ENCODE results near the gene B4GALNT3. TPM values are rescaled to one million over a fixed set of nuclear protein-coding genes. Genes with fewer than 3 reads are reported as not detected.

The B4GALNT3 gene
- total RNA-seq, 2 experiments from 2014 or later, result 2.2 to 3.3 TPM

DNA sequence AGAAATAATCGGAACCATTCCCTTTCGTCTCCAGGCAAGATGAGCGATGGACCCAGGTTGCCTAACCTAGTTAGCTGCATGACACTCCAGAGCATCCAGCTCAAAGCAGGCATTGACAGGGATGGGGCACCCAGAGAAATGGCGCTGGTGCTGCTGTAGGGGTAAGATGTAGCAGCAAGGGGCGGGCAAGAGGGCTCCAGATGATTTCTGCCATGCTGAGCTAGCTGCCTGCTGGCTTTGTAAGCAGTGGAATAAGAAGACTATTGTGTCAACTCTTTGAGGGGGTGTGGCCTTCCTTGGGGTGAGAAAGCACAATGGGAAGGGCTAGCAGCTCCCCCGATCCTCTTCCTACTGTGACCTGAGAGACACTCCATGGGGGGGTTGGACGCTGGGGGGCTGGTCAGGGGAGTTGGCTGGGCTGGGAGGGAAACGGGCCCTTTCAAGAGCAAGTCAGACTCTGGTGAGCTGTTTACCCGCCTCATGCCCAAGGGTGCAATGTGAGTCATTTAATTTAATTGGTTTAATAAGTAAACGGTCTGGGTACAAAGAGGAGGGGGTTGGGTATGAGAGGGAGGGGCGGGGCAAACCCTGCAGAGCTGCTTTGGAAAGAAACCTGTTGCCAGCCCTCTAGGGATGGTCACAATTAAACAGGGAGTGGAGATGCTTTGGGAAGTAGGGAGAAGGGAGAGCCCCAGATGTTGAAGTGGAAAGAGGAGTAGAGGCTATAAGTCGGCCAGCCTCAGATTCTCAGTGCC lies 50.5 kb downstream of the B4GALNT3 start:
- POLR2A ChIA-PET, result no interaction called here
- no peaks in the 10 kb centered on the region for H3K9me3 Mint-ChIP-seq (ENCODE audit: low read depth)
- DNase-seq (no peak), ATAC-seq (no peak)
- no peak overlapping the region for H3K4me3 Mint-ChIP-seq
- intact Hi-C loops (cut with DNase I, micrococcal nuclease), result no loop called here
- H3K27ac Mint-ChIP-seq, result no peak overlapping the region
- no peaks in the 10 kb centered on the region for H3K4me1 Mint-ChIP-seq
- H3K27me3 Mint-ChIP-seq, result peaks cover 3% of the 10 kb centered on the region
- CTCF ChIA-PET, result interaction anchor here (0.7 kb wide), 1 partner anchor 8 kb away, joined by 3 read pairs; no protein-coding TSS in a partner anchor
- no peaks in the 10 kb centered on the region for H3K36me3 Mint-ChIP-seq (ENCODE audit: low read depth)

DNA sequence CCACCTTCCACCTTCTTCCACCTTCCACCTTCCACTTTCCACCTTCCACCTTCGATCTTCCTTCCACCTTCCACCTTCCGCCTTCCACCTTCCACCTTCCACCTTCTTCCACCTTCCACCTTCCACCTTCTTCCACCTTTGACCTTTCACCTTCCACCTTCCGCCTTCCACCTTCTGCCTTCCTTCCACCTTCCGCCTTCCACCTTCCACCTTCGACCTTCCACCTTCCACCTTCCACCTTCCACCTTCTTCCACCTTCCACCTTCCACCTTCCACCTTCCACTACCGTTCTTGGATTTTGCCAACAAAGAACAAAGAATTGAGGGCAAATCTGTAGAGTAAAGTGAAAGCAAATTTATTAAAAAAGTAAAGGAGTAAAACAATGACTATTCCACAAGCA lies 53.2 kb downstream of the B4GALNT3 start:
- Mint-ChIP-seq H3K4me1 (no peaks in the 10 kb centered on the region), H3K27me3 (peaks cover 3% of the 10 kb centered on the region), H3K36me3 (ENCODE audit: low read depth) (no peaks in the 10 kb centered on the region), H3K4me3 (no peak overlapping the region), H3K9me3 (ENCODE audit: low read depth) (no peaks in the 10 kb centered on the region), H3K27ac (no peak overlapping the region)
- no peak for DNase-seq
- ATAC-seq, result no peak
- POLR2A ChIA-PET, result no interaction called here
- CTCF ChIA-PET, result no interaction called here
- intact Hi-C loops (cut with DNase I, micrococcal nuclease), result no loop called here

DNA sequence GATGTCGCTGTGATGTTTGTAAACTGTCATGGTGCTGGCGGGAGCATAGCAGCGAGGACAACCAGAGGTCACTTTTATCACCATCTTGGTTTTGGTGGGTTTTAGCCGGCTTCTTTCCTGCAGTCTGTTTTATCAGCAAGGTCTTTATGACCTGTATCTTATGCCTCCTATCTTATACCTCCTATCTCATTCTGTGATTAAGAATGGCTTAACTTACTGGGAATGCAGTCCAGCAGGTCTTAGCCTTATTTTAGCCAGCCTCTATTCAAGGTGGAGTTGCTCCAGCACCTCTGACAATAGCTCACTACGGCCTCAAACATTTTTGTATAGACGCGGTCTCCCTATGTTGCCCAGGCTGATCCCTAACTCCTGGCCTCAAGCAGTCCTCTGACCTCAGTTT lies 53.7 kb downstream of the B4GALNT3 start:
- no peaks in the 10 kb centered on the region for H3K36me3 Mint-ChIP-seq (ENCODE audit: low read depth)
- DNase-seq, result no peak
- H3K27ac Mint-ChIP-seq, result no peak overlapping the region
- peaks cover 3% of the 10 kb centered on the region for H3K27me3 Mint-ChIP-seq
- ChIA-PET CTCF (no interaction called here), POLR2A (no interaction called here)
- no peaks in the 10 kb centered on the region for H3K9me3 Mint-ChIP-seq (ENCODE audit: low read depth)
- no peak overlapping the region for H3K4me3 Mint-ChIP-seq
- ATAC-seq, result no peak
- intact Hi-C loops (cut with DNase I, micrococcal nuclease), result no loop called here
- no peaks in the 10 kb centered on the region for H3K4me1 Mint-ChIP-seq

DNA sequence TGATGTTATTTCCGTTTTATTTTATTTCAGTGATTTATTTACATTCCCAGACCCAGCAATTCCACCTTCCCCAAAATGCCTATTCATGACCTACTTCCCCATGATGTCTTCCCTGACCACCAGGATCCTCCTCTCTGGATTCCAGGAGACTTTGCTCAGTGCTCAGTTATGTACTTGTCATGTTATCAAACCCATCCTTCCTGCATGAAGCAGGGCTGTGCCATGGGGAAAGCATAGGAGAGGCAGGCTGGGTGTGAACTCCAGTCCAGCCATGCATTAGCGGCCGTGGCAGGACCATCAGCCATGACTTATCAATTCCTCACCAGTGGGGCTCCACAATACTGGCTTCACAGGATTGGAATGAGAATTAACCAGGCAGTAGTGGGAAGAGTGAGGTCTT lies 57.8 kb downstream of the B4GALNT3 start:
- Mint-ChIP-seq H3K36me3 (ENCODE audit: low read depth) (no peaks in the 10 kb centered on the region), H3K4me3 (no peak overlapping the region), H3K4me1 (no peaks in the 10 kb centered on the region), H3K27ac (no peak overlapping the region), H3K9me3 (ENCODE audit: low read depth) (no peaks in the 10 kb centered on the region), H3K27me3 (peaks cover 7% of the 10 kb centered on the region)
- ChIA-PET POLR2A (no interaction called here), CTCF (interaction anchor here (1.6 kb wide), 1 partner anchor 19 kb away, joined by 4 read pairs; no protein-coding TSS in a partner anchor)
- intact Hi-C loops (cut with DNase I, micrococcal nuclease), result no loop called here
- ATAC-seq (no peak), DNase-seq (no peak)

DNA sequence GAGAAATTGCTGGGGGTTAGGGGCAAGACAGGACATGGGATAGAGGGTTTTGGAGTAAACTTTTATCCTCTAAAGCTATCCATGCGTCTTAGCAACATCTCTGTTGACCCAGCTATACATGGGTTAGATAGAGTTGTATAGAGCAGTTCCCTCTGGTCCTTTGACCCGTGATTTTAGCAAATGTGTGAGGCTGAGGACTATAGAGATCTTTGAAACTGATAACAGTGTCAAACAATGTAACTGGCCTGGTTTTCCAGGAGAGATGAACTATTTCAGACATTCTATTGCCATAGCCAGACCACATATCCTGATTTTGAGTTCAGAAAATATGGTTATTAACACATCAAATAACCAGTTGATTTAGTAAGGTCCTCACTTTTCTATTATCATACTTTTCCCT lies 60.4 kb downstream of the B4GALNT3 start:
- Mint-ChIP-seq H3K27me3 (peaks cover 4% of the 10 kb centered on the region), H3K4me1 (no peaks in the 10 kb centered on the region), H3K9me3 (ENCODE audit: low read depth) (no peaks in the 10 kb centered on the region), H3K4me3 (no peak overlapping the region), H3K27ac (no peak overlapping the region), H3K36me3 (ENCODE audit: low read depth) (no peaks in the 10 kb centered on the region)
- ATAC-seq, result no peak
- intact Hi-C loops (cut with DNase I, micrococcal nuclease), result no loop called here
- no peak for DNase-seq
- CTCF ChIA-PET, result interaction anchor here (1.0 to 1.1 kb wide), 2 partner anchors 19 to 68 kb away, joined by 3 to 4 read pairs; no protein-coding TSS in a partner anchor
- POLR2A ChIA-PET, result no interaction called here

DNA sequence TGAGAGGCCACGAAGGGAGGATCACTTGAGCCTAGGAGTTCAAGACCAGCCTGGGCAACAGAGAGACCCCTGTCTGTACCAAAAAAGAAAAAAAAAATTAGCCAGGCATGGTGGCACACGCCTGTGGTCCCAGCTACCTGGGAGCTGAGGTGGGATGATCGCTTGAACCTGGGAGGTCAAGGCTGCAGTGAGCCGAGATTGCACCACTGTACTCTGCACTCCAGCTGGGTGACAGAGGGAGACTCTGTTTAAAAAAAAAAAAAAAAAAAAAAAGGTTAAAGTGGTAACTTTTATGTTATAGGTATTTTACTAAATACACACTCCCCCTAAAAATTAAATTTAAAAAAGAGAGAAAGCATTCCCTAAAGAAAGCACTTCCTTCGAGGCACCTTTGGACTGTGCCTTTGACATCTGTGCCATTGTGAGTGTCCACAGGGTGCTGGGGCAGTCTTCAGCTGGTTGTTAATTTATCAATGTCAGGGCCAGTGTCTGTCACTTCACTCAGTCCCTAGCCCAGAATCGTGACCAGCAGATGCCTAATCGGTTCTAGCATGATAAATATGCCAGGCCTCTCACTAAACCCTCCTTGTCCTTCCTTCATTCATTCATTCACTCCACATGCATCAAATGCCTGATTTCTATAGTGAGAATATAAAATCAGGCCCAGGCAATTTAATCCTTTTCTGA lies 63.1 kb downstream of the B4GALNT3 start:
- DNase-seq (no peak), ATAC-seq (no peak)
- Mint-ChIP-seq H3K4me1 (no peaks in the 10 kb centered on the region), H3K27me3 (peaks cover 4% of the 10 kb centered on the region), H3K36me3 (ENCODE audit: low read depth) (no peaks in the 10 kb centered on the region), H3K27ac (no peak overlapping the region), H3K9me3 (ENCODE audit: low read depth) (no peaks in the 10 kb centered on the region), H3K4me3 (no peak overlapping the region)
- intact Hi-C loops (cut with DNase I, micrococcal nuclease), result no loop called here
- POLR2A ChIA-PET, result no interaction called here
- CTCF ChIA-PET, result interaction anchor here (0.6 kb wide), 1 partner anchor 40 kb away, joined by 3 read pairs; no protein-coding TSS in a partner anchor

DNA sequence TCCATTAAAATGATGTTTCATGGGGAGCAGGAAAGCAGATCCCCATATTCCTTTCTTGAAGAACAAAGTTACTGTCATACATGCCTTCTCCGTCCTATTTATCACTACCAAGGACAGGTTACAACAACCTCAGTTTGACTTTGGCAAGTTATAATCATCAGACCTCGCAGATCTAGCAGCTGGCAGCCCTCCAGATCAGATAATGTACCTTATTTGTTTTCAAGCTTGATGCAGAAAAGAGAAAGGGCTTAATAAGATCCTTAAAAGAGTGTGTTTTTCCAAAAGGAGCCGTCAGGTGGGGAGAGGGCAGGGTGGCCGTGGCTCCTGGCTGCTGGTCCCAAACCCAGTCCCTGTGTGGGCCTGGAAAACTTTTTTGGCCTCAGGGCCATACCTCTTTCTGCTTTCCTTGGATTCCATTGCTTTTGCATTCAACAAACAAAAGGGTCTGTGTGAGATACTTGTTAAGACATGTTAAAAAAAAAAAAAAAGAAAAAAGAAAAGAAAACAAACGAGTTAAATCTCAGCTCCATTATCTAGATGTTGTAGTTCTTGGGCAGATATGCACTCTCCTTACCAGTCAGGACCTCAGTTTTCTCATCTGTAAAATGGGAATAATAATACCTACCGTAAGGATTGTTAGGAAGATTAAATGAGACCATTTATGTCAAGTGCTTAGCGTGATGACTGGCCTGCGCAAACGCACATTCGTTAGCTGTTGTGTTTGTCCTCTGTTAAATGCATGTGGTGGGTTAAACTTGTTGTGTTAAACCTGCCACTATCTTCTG lies 64.6 kb downstream of the B4GALNT3 start:
- CTCF ChIA-PET, result no interaction called here

DNA sequence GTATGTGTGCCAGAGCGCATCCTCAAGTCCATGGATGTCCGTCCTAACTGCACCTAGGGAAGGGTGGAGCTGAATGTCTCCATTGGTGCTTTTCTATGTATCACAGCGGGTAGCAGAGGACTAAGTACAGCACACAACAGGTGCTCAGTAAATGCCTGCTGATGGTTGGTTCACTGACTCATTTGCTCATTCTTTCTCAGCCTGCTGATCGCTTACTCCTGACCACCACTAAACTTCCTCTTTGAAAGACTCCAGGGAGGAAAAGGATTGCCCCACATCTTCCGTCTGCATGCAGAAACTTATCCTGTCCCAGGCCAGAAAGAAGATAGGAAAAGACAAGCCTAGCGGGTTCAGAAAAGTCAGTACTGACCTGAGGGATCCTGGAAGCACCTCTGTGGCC lies 66.3 kb downstream of the B4GALNT3 start:
- ChIA-PET POLR2A (no interaction called here), CTCF (no interaction called here)
- Mint-ChIP-seq H3K4me1 (no peaks in the 10 kb centered on the region), H3K9me3 (ENCODE audit: low read depth) (no peaks in the 10 kb centered on the region), H3K4me3 (no peak overlapping the region), H3K27ac (no peak overlapping the region), H3K36me3 (ENCODE audit: low read depth) (no peaks in the 10 kb centered on the region), H3K27me3 (no peaks in the 10 kb centered on the region)
- no peak for ATAC-seq
- DNase-seq, result no peak
- intact Hi-C loops (cut with DNase I, micrococcal nuclease), result no loop called here

More for the DNA sequence above, 64.6 kb downstream of the B4GALNT3 start:
- POLR2A ChIA-PET, result no interaction called here
- Mint-ChIP-seq H3K36me3 (ENCODE audit: low read depth) (no peaks in the 10 kb centered on the region), H3K27me3 (peaks cover 4% of the 10 kb centered on the region), H3K4me3 (no peak overlapping the region), H3K27ac (no peak overlapping the region), H3K4me1 (no peaks in the 10 kb centered on the region), H3K9me3 (ENCODE audit: low read depth) (no peaks in the 10 kb centered on the region)
- intact Hi-C loops (cut with DNase I, micrococcal nuclease), result no loop called here
- DNase-seq, result no peak
- no peak for ATAC-seq

DNA sequence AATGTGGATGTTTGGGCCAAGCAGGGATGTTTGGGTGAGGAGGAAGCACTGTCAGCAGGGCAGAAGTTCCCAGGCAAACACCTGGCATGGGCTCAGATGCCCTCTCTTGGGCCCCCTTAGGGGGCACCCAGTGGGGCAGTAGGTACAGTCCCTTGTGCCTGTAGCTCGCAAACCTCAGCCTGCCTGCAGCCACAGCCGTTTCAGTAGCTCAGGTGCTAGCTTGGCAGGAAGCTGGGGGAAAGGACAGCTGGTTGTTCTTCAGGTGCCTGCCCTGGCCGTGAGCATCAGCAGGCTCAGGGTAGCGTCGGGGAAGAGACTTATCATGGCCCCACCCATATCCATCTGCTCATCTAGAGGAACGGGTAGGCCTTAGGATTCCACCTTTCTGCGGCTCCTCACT lies 67.5 kb downstream of the B4GALNT3 start:
- no peaks in the 10 kb centered on the region for H3K36me3 Mint-ChIP-seq (ENCODE audit: low read depth)
- no peak overlapping the region for H3K27ac Mint-ChIP-seq
- POLR2A ChIA-PET, result no interaction called here
- DNase-seq (no peak), ATAC-seq (no peak)
- CTCF ChIA-PET, result no interaction called here
- intact Hi-C loops (cut with DNase I, micrococcal nuclease), result no loop called here
- no peaks in the 10 kb centered on the region for H3K4me1 Mint-ChIP-seq
- no peak overlapping the region for H3K4me3 Mint-ChIP-seq
- H3K9me3 Mint-ChIP-seq (ENCODE audit: low read depth), result peaks cover 4% of the 10 kb centered on the region
- no peaks in the 10 kb centered on the region for H3K27me3 Mint-ChIP-seq

DNA sequence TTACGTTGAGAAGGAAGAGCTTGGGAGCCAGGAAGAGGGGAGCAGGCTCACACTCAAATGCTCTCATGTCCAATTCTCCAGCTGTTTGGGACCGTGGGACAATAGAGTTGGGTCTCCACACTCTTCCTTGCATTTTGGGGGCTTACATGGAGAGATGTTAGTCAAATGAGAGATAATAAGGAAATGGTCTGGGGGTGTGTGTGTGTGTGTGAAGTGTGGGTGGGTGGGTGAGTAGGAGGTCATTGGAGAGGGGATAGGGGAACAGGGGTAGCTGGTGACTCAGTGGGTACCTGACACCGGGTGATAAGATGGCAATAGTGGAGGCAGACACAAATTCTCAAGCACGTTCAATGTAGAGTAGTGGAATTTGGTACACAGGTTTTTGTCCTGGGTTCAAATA lies 68.0 kb downstream of the B4GALNT3 start:
- DNase-seq (no peak), ATAC-seq (no peak)
- H3K9me3 Mint-ChIP-seq (ENCODE audit: low read depth), result peaks cover 9% of the 10 kb centered on the region
- intact Hi-C loops (cut with DNase I, micrococcal nuclease), result no loop called here
- no peak overlapping the region for H3K4me3 Mint-ChIP-seq
- ChIA-PET POLR2A (no interaction called here), CTCF (interaction anchor here (1.2 kb wide), 1 partner anchor 75 kb away, joined by 3 read pairs; no protein-coding TSS in a partner anchor)
- no peaks in the 10 kb centered on the region for H3K27me3 Mint-ChIP-seq
- no peaks in the 10 kb centered on the region for H3K36me3 Mint-ChIP-seq (ENCODE audit: low read depth)
- no peak overlapping the region for H3K27ac Mint-ChIP-seq
- no peaks in the 10 kb centered on the region for H3K4me1 Mint-ChIP-seq

DNA sequence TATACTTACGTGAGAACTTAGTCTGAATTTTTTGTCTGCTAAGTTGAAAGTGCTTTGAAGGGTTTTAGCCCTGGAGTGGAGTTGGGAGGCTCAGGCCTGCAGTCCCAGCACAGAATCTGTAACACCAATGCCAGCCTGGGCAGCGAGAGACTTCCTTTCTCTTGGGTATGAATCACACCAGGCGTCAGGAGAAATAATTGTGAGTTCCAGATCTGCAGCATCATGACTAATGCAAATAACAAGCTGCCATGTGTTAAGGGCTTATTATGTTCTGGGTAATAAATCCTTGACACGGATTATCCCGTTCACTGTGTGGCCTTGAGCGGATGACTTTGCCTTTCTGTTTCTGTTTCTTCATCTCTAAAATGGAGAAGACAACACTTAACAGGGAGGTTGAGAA lies 70.6 kb downstream of the B4GALNT3 start:
- no peak overlapping the region for H3K4me3 Mint-ChIP-seq
- no peaks in the 10 kb centered on the region for H3K4me1 Mint-ChIP-seq
- POLR2A ChIA-PET, result interaction anchor here (0.6 kb wide), 1 partner anchor 271 kb away, joined by 4 read pairs; no protein-coding TSS in a partner anchor
- H3K27me3 Mint-ChIP-seq, result no peaks in the 10 kb centered on the region
- intact Hi-C loops (cut with DNase I, micrococcal nuclease), result no loop called here
- H3K9me3 Mint-ChIP-seq (ENCODE audit: low read depth), result peaks cover 9% of the 10 kb centered on the region
- ATAC-seq (no peak), DNase-seq (no peak)
- no peak overlapping the region for H3K27ac Mint-ChIP-seq
- CTCF ChIA-PET, result interaction anchor here (1.0 to 2.4 kb wide), 2 partner anchors 14 to 77 kb away, joined by 3 to 12 read pairs; no protein-coding TSS in a partner anchor
- H3K36me3 Mint-ChIP-seq (ENCODE audit: low read depth), result no peaks in the 10 kb centered on the region

Measured in activated CD4-positive, alpha-beta T cell treated with anti-CD3 and anti-CD28 coated beads for 36 hours (primary cell).